ENCODE results near the gene GTF2H4.

Gene GTF2H4

DNA sequence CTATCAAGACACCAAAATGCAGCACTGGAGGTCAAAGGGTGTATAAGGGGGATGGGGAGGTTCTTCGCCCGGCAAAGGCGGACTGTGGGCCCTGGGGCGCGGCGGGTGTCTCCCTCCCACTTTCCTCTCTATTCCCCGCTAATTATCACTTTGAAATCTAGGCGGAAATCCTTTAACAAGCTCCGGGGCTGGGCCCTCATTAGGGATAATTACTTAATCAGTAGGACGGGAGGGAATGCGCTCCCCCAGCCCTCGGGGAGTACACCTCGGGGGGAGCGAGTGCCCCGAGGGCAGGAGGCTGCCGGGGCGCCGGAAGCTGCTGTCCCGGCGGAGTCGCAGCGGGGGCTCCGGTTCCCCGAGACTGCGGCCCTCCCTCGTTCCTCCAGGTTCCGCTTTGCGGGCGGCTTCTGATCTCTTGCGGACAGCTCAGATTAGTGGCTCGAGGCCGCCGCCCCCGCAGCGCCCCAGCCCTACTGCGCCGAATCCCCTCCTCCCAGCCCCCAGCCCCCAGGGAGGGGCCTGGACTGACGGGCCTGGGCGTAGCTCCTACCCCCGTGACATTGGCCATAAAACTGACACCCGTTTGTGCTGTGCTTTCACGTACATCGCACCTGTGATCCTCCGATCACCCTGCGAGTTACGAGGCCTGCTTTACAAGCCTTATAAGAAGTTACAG is 47.5 kb downstream of the GTF2H4 start:
- peak; percentile 57 for DNase-seq (ENCODE audit: low read depth)

DNA sequence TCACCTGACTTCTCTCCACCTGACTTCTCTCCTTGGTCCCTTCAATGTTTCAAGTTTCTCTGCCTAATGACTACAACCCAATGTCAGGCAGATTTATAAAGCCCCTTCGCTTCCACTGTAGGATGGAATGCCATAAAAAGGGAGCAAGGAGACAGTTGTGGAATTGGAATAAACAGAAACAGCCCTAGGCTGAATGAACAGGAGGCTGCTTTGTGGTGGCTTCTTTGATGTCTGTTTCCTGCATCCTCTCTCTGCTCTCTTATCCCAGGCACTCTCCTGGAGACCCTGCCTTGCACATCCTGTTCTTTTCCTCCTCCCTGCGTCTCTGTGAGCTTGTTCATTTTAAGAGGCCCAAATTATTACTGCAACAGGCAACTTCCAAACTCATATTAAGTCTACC is 49.7 kb downstream of the GTF2H4 start:
- no peak for DNase-seq (ENCODE audit: low read depth)

- peak; percentile 51 for DNase-seq (ENCODE audit: low read depth)
Measured at GRCh38 chr6:30960907-30961673, 53.1 kb downstream of the GTF2H4 start.

- no peak for DNase-seq (ENCODE audit: low read depth)
Measured at GRCh38 chr6:30962716-30963115, 54.7 kb downstream of the GTF2H4 start.

DNA sequence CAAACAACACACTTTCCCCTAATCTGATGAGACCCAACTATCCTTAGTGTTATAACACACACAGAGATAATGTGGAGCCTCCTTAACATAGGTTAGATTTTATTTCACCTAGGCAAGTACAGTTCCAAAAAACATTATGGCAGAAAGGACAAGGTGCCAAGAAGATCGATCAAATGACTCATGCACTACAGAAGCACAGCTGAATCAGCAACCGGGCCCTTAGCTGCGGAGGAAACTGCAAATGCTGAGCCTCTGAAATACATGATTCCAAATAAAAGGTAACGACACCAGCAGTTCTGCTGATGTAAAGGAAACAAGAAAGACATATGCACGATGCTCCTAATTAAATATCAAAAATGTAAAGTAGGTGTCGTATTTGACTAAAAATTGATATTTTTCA is 55.6 kb downstream of the GTF2H4 start:
- peak; percentile 38 for DNase-seq (ENCODE audit: low read depth)

Data from iris pigment epithelial cell (primary cell).